Stimulated activated CD4-positive, alpha-beta T cell treated with anti-CD3 and anti-CD28 coated beads, Interleukin-12 subunit alpha, Interleukin-12 subunit beta, amount 100 ng/mL, for 4 hours (primary cell): ENCODE measurements around the gene TBL1X.

Experiments used
- DNase-seq: peaks from one replicate; pipeline ENCODE4 v3.0.0-alpha.2; 2020

Gene TBL1X

GRCh38 chrX:9678215-9678965 lies 213.5 kb downstream of the TBL1X start:
- no peak for DNase-seq

GRCh38 chrX:9681011-9681410 lies 216.2 kb downstream of the TBL1X start:
- no peak for DNase-seq

- no peak for DNase-seq
These were observed 216.6 kb downstream of the TBL1X start for GRCh38 chrX:9681422-9681821.

- no peak for DNase-seq
These were observed 217.6 kb downstream of the TBL1X start for GRCh38 chrX:9682456-9682855.

GRCh38 chrX:9682861-9683260 lies 218.0 kb downstream of the TBL1X start:
- no peak for DNase-seq

GRCh38 chrX:9683350-9683749 lies 218.5 kb downstream of the TBL1X start:
- DNase-seq: no peak

- DNase-seq: no peak
These were observed 223.0 kb downstream of the TBL1X start for GRCh38 chrX:9687899-9688298.

- DNase-seq: no peak
These were observed 224.0 kb downstream of the TBL1X start for GRCh38 chrX:9688833-9689232.

- no peak for DNase-seq
These were observed 225.2 kb downstream of the TBL1X start for GRCh38 chrX:9690046-9690445.

GRCh38 chrX:9693307-9694001 lies 228.6 kb downstream of the TBL1X start:
- DNase-seq: no peak

- no peak for DNase-seq
These were observed 233.7 kb downstream of the TBL1X start for GRCh38 chrX:9698576-9698975.

GRCh38 chrX:9700555-9700954 lies 235.7 kb downstream of the TBL1X start:
- no peak for DNase-seq

GRCh38 chrX:9701790-9702189 lies 236.9 kb downstream of the TBL1X start:
- no peak for DNase-seq

GRCh38 chrX:9703406-9703805 lies 238.5 kb downstream of the TBL1X start:
- no peak for DNase-seq

GRCh38 chrX:9704876-9705465 lies 240.1 kb downstream of the TBL1X start:
- no peak for DNase-seq

- no peak for DNase-seq
These were observed 241.6 kb downstream of the TBL1X start for GRCh38 chrX:9706421-9706820.

- DNase-seq: no peak
These were observed 242.6 kb downstream of the TBL1X start for GRCh38 chrX:9707306-9708033.

GRCh38 chrX:9708086-9708485 lies 243.2 kb downstream of the TBL1X start:
- DNase-seq: no peak

GRCh38 chrX:9708923-9709553 lies 244.2 kb downstream of the TBL1X start:
- DNase-seq: peak; percentile 73

- DNase-seq: no peak
These were observed 245.5 kb downstream of the TBL1X start for GRCh38 chrX:9710332-9710731.

GRCh38 chrX:9717376-9717775 lies 252.5 kb downstream of the TBL1X start:
- no peak for DNase-seq

GRCh38 chrX:9724711-9725110 lies 259.9 kb downstream of the TBL1X start:
- no peak for DNase-seq

- DNase-seq: no peak
These were observed 263.4 kb downstream of the TBL1X start for GRCh38 chrX:9728261-9728660.
